Mucosa of rectum (tissue), 2 donors: ENCODE data around the gene BCL3.

Experiments
- H3K27ac ChIP-seq, 2 donors: one replicate each; pipeline ENCODE4 v1.7.0; 2013; ENCODE audit warnings: inconsistent platforms in 2 of 2, low read depth in 2 of 2, low read length in 2 of 2
- H3K27me3 ChIP-seq, 2 donors: one replicate each; pipeline ENCODE4 v1.7.0; 2013; ENCODE audit warnings: low read length in 2 of 2; ENCODE audit not compliant: control insufficient read depth in 2 of 2, insufficient read depth in 2 of 2
- H3K36me3 ChIP-seq, 2 donors: one replicate each; pipeline ENCODE4 v1.7.0; 2013; ENCODE audit warnings: low read length in 2 of 2; ENCODE audit not compliant: control insufficient read depth in 2 of 2, insufficient read depth in 2 of 2
- H3K4me1 ChIP-seq, 2 donors: one replicate each; pipeline ENCODE4 v1.7.0; 2013; ENCODE audit warnings: low read length in 2 of 2, mild to moderate bottlenecking in 1 of 2; ENCODE audit not compliant: control insufficient read depth in 2 of 2, insufficient read depth in 2 of 2
- H3K4me3 ChIP-seq, 2 donors: one replicate each; pipeline ENCODE4 v1.7.0; 2013; ENCODE audit warnings: low read length in 2 of 2
- H3K9ac ChIP-seq, 2 donors: one replicate each; pipeline ENCODE4 v1.7.0; 2013; ENCODE audit warnings: low read length in 2 of 2, low read depth in 1 of 2, mild to moderate bottlenecking in 1 of 2
- H3K9me3 ChIP-seq, 2 donors: one replicate each; pipeline ENCODE4 v1.7.0; 2013; ENCODE audit warnings: low read length in 2 of 2; ENCODE audit not compliant: control insufficient read depth in 2 of 2
- donor health status: healthy.
- donor health status: Normal muscosa, but diverticular disease.

BCL3 gene

DNA sequence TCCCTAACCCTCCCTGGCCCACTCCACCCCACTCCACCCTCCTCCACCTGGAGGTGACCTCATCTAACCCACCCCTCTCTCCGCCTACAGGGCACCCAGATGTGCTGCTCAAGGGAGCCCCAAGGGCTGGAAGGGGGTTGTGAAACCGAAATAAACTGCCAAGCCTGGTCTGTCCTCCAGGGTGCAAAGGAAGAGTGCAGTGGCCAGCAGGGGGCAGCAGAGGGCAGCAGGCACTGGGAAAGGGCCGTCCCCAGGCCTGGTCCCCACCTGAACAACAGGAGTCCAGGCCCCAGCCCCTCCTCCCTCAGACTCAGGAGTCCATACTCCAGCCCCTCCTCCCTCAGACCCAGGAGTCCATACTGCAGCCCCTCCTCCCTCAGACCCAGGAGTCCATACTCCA, 52.0 kb downstream of the BCL3 start:
- no peak overlapping the region for H3K9ac ChIP-seq
- H3K4me3 ChIP-seq, result no peak overlapping the region
- no peak overlapping the region for H3K27ac ChIP-seq
- peaks cover 10 to 14% of the 10 kb centered on the region in 2 donors for H3K36me3 ChIP-seq
- H3K9me3 ChIP-seq, result no peaks in the 10 kb centered on the region
- no peaks in the 10 kb centered on the region for H3K4me1 ChIP-seq
- no peaks in the 10 kb centered on the region for H3K27me3 ChIP-seq

DNA sequence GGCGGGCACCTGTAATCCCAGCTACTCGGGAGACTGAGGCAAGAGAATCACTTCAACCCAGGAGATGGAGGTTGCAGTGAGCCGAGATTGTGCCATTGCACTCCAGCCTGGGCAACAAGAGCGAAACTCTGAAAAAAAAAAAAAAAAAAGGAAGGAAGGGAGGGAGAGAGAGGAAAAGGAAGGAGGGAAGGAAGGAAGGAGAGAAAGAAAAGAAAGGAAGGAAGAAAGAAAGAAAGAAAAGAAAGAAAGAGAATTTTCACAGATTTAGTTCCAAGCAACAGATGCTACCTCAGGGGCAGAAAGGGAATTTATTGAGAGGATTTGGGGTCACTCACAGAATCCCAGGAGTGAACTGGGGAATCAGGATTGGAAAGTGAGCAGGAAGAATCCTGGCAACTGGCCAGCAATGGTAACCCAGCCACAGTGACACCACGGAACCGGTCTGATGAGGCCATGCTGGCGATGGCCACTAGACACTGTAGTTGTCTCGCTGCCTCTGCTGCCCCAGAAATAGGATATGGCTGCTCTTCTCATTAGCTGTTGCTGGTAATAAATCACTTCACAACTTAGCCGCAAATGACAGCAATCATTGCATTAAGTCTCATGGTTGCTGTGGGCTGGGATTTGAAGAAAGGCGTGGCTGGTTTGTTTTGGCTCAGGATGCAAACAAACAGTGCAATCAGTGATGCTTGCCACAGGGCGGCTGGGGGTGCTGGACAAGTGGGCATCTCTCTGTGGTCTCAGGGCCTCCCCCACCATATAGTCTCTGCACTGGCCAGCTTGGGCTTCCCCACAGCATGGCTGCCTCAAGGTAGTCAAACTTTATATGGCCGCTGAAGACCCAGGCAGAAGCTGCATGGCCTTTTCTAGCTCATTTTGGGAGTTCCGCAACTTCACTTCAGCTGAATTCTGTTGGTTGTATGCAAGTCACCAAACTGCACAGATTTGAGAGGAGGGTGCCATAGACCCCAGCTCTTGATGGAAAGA, 55.2 kb downstream of the BCL3 start:
- H3K4me3 ChIP-seq, result no peak overlapping the region
- H3K9ac ChIP-seq, result no peak overlapping the region
- no peak overlapping the region for H3K27ac ChIP-seq
- H3K9me3 ChIP-seq, result no peaks in the 10 kb centered on the region
- H3K4me1 ChIP-seq, result peaks cover 9 to 14% of the 10 kb centered on the region in 2 donors
- peaks cover 0 to 9% of the 10 kb centered on the region in 2 donors for H3K36me3 ChIP-seq
- H3K27me3 ChIP-seq, result no peaks in the 10 kb centered on the region

DNA sequence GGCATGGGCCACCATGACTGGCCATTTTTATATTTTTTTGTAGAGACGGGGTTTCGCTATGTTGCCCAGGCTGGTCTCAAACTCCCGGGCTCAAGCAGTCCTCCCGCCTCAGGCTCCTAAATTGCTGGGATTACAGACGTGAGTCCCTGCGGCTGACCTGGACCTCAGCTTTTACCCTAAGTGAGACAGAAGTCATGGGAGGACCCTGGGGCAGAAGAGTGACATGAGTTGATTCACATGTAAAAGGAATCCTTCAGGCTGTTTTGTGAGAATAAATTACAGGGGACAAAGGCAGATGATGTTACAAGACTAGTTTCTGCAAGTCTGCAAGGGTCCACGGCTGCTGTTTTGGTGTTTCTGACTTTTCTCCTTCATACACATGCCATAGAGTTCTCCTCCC, 57.8 kb downstream of the BCL3 start:
- peaks cover 15 to 20% of the 10 kb centered on the region in 2 donors for H3K4me1 ChIP-seq
- no peaks in the 10 kb centered on the region for H3K9me3 ChIP-seq
- H3K27ac ChIP-seq, result no peak overlapping the region
- peaks cover 0 to 9% of the 10 kb centered on the region in 2 donors for H3K36me3 ChIP-seq
- no peaks in the 10 kb centered on the region for H3K27me3 ChIP-seq
- no peak overlapping the region for H3K9ac ChIP-seq
- H3K4me3 ChIP-seq, result no peak overlapping the region

DNA sequence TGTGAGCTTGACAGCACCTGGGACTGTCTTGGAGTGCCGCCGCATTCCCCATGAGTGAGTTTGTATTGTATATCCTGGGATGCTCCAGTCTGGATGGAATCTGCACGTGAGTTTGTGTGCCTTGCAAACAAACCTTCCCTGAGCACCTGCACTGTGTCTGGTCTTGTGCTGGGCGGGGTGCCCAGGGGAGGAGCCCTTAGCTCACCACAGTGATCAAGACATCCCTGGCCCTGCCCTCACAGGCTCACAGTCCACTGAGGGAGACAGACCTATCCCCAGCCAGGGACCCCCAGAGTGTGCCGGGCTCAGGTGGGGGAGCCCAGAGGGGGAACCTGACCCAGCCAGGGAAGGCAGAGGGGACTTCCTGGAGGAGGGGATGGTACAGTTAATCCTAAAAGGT, 58.7 kb downstream of the BCL3 start:
- Histone ChIP-seq H3K27ac (peak overlapping the region; percentile 36 to 52), H3K4me1 (peaks cover 15 to 20% of the 10 kb centered on the region in 2 donors), H3K27me3 (no peaks in the 10 kb centered on the region), H3K9ac (no peak overlapping the region), H3K4me3 (no peak overlapping the region), H3K36me3 (peaks cover 0 to 9% of the 10 kb centered on the region in 2 donors), H3K9me3 (no peaks in the 10 kb centered on the region)

DNA sequence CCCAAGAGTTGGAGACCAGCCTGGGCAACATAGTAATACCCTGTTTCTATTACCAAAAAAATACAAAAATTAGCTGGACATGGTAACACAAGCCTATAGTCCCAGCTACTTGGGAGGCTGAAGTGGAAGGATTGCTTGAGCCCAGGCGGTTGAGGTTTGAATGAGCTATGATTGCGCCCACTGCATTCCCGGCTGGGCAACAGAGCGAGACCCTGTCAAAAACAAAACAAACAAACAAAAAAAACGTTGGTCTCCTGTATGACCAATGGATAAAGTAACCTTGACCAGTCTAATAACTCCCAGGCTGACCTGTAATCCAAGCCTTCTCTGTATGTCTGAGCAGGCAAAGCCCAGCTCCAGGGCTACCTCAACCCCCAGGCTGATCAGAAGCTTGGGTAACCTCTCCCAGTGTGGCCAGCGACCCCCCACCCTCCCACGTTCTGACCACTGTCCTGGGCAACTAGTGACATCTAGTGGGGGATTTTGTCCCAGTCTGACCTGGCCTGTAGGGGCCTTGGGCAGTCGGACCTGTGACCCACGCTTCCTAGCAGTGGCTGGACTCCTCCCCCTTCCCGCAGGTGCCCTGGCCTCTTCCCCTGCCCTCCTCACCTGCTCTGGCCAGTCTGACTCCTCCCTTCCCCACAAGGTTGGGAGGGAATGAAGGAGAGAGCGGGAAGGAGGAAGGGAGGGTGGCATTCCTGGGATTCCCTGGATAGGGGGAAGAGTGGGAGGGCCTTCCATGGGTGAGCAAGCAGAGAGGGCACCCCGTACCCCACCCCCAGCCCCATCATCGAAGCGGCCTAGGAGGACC, 59.3 kb downstream of the BCL3 start:
- peaks cover 0 to 5% of the 10 kb centered on the region in 2 donors for H3K36me3 ChIP-seq
- peaks cover 15 to 20% of the 10 kb centered on the region in 2 donors for H3K4me1 ChIP-seq
- H3K9me3 ChIP-seq, result no peaks in the 10 kb centered on the region
- no peak overlapping the region for H3K4me3 ChIP-seq
- peak overlapping the region in 1 of 2 donors; percentile 33 for H3K9ac ChIP-seq
- no peaks in the 10 kb centered on the region for H3K27me3 ChIP-seq
- peak overlapping the region in 1 of 2 donors; percentile 52 for H3K27ac ChIP-seq

DNA sequence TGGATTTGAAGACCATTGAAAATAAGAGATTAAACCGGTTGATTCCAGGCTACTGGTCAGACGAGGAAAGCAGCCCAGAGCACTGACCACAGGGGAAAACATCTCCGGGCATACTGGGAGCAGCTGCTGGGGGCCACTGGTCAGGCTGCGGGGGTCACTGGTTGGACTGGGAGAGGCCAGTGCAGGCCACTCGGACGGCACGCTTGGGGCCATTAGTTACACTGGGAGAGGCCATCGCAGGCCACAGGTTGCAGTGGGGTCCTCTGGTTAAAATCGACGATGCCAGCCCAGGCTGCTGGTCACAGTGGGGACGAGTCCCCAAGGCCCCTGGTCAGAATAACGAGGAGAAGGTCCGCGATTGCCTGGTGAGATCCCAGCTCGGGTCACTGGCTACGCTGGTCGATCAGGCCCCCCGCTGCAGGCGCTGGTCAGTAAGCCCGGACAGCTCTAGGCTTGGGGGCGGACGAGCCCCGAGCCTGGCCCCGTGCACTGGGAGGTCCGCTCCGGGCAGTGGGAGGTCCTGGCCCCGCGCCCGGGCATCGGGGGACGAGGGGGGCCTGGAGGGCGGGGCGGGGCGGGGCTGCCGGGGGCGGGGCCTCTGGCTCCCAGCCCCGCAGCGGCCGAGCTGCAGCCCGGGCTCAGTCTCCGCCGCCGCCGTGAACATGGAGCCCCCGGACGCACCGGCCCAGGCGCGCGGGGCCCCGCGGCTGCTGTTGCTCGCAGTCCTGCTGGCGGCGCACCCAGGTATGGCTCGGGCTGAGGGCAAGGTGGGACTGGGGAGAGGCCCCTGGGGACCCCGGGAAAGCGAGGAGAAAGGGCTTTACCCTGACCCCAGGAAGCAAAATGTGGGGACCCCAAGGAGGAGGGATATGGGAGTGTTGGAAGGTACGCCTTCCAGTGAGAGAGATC, 60.2 kb downstream of the BCL3 start, which contains the start of gene BCAM:
BCAM (plus strand) TSS at position 641 of the 909 bp plus-strand sequence; CDS start at position 663, 22 bp downstream.
- Histone ChIP-seq H3K4me1 (peaks cover 15 to 20% of the 10 kb centered on the region in 2 donors), H3K27ac (peak within 1 kb of the TSS in 1 of 2 donors; percentile 32), H3K9me3 (no peaks in the 10 kb centered on the region), H3K27me3 (no peaks in the 10 kb centered on the region), H3K36me3 (peaks cover 0 to 4% of the 10 kb centered on the region in 2 donors), H3K4me3 (peak within 1 kb of the TSS; percentile 60 to 73), H3K9ac (peak within 1 kb of the TSS; percentile 58 to 79)
